Stomach (tissue), 9 donors: ENCODE results near the gene TMEM179. TPM values are rescaled to one million over a fixed set of nuclear protein-coding genes. Genes with fewer than 3 reads are reported as not detected.
A peak's percentile ranks its signal among the peaks of the same experiment; 100 is the strongest.

Source experiments
- DNase-seq, 2 donors: peaks; one replicate each; pipeline versions ENCODE4 v3.0.0 to v3.0.0-alpha.2; 2013 to 2019
- H3K27ac ChIP-seq, 5 donors: fragments of 200-600 bp in 4 of 5; sonication (generic) in 4 of 5; one replicate each; pipeline ENCODE4 v1.5.1; 2013 to 2019; ENCODE audit warnings: mild to moderate bottlenecking in 1 of 5, moderate library complexity in 1 of 5
- H3K27me3 ChIP-seq, 3 donors: fragments of 200-600 bp; sonication (generic); one replicate each; pipeline ENCODE4 v1.5.1; 2017 to 2019; ENCODE audit warnings: mixed run types in 1 of 3
- H3K36me3 ChIP-seq, 4 donors: fragments of 200-600 bp; sonication (generic); 1 replicate in 3 of 4; 2 replicates in 1 of 4; pipeline ENCODE4 v1.5.1; 2016 to 2019
- H3K4me1 ChIP-seq, 4 donors: fragments of 200-600 bp; sonication (generic); one replicate each; pipeline ENCODE4 v1.5.1; 2016 to 2019
- H3K4me3 ChIP-seq, 4 donors: fragments of 200-600 bp; sonication (generic) in 3 of 4; one replicate each; pipeline ENCODE4 v1.5.1; 2016 to 2019; ENCODE audit warnings: mild to moderate bottlenecking in 1 of 4
- H3K9me3 ChIP-seq, 4 donors: fragments of 200-600 bp; sonication (generic); one replicate each; pipeline ENCODE4 v1.5.1; 2016 to 2019
- CTCF ChIP-seq, 7 experiments: fragments of 450-650 bp in 4 of 7; fragments of 200-600 bp in 3 of 7; sonication (generic) in 3 of 7; IDR thresholded peaks; one replicate each; pipeline ENCODE4 v1.5.1; 2016 to 2019; ENCODE audit warnings: antibody characterized with exemption in 7 of 7, control low read depth in 2 of 7, mild to moderate bottlenecking in 1 of 7
- EP300 ChIP-seq: sonication (generic); formaldehyde crosslinking; IDR thresholded peaks from one replicate; pipeline ENCODE4 v1.6.1; 2017; ENCODE audit warnings: antibody characterized with exemption
- POLR2A ChIP-seq, 4 donors: fragments of 450-650 bp; IDR thresholded peaks; one replicate each; pipeline ENCODE4 v1.6.1; 2016; ENCODE audit warnings: antibody characterized with exemption in 4 of 4, control low read depth in 2 of 4, mild to moderate bottlenecking in 1 of 4, moderate library complexity in 1 of 4
- POLR2AphosphoS5 ChIP-seq, 3 donors: sonication (generic); formaldehyde crosslinking; IDR thresholded peaks; one replicate each; pipeline ENCODE4 v1.6.1; 2016; ENCODE audit warnings: antibody characterized with exemption in 3 of 3
- WGBS, 5 donors: extraction: QIAGEN DNeasy Blood & Tissue Kit in 3 of 5; methylation state at CpG; one replicate each; pipeline versions ENCODE4 v1.1.5 to v1.1.7; 2013 to 2018; 5-methylcytosine and 5-hydroxymethylcytosine counted together
- intact Hi-C: fragments of 100-400 bp; cut with DNase I; formaldehyde crosslinking; loops from one replicate; pipeline ENCODE4 v1.15.1; 2023; ENCODE audit warnings: low total_unique reads
- polyA plus RNA-seq, 3 donors: library from polyadenylated mRNA; stranded (reverse); fragments of 200-250 nt; gene quantifications; one replicate each; pipeline ENCODE4 v1.2.3, GENCODE V29; 2013
- total RNA-seq, 5 donors: library from RNA; depleted of rRNA; stranded (reverse); fragments of >200 nt; gene quantifications; one replicate each; pipeline versions ENCODE4 v1.1.0 to v1.2.3, GENCODE V29; 2014 to 2016
- donor health status: healthy with polysubstance abuse.
- donor health status: Bipolar disorder and iron deficiency.
- donor health status: healthy.

The TMEM179 gene
- total and polyA plus RNA-seq, 8 donors = 0.58 to 4.6 (median 0.92) TPM; not detected in 3

- no peak for DNase-seq
- H3K9me3 ChIP-seq = peaks cover 0 to 3% (median 0%) of the 10 kb centered on the region in 4 donors
- H3K36me3 ChIP-seq = no peaks in the 10 kb centered on the region
- no peak overlapping the region for H3K4me3 ChIP-seq
- 77 to 89% (median 86%) methylated on average over 4 to 7 of the region's 7 CpGs for WGBS, 5 donors
- H3K4me1 ChIP-seq = peaks cover 5 to 9% (median 7%) of the 10 kb centered on the region in 4 donors
- intact Hi-C loops = no loop called here
- H3K27ac ChIP-seq = no peak overlapping the region
- no peak for TF ChIP-seq POLR2A (IDR thresholded peaks at IDR 0.05)
- TF ChIP-seq POLR2AphosphoS5 (IDR thresholded peaks at IDR 0.05) = no peak
- TF ChIP-seq EP300 = no peak
- no peak for TF ChIP-seq CTCF (IDR thresholded peaks at IDR 0.05)
- peaks cover 0 to 96% (median 36%) of the 10 kb centered on the region in 3 donors for H3K27me3 ChIP-seq
These were observed 1.6 kb downstream of the TMEM179 start for GRCh38 chr14:104602933-104603325.

- 89 to 100% (median 90%) methylated on average over 3 to 11 of the region's 11 CpGs for WGBS, 5 donors
- H3K27me3 ChIP-seq = peaks cover 0 to 99% (median 36%) of the 10 kb centered on the region in 3 donors
- peaks cover 5 to 9% (median 7%) of the 10 kb centered on the region in 4 donors for H3K4me1 ChIP-seq
- intact Hi-C loops = no loop called here
- no peak overlapping the region for H3K27ac ChIP-seq
- no peaks in the 10 kb centered on the region for H3K36me3 ChIP-seq
- DNase-seq = no peak
- TF ChIP-seq POLR2A (IDR thresholded peaks at IDR 0.05) (no peak), POLR2AphosphoS5 (IDR thresholded peaks at IDR 0.05) (no peak), CTCF (IDR thresholded peaks at IDR 0.05) (no peak), EP300 (no peak)
- no peak overlapping the region for H3K4me3 ChIP-seq
- peaks cover 0 to 2% (median 0%) of the 10 kb centered on the region in 4 donors for H3K9me3 ChIP-seq
These were observed 2.1 kb downstream of the TMEM179 start for GRCh38 chr14:104602315-104602932.

- peak in 1 of 2 donors; percentile 34 for DNase-seq
- peaks cover 0 to 99% (median 36%) of the 10 kb centered on the region in 3 donors for H3K27me3 ChIP-seq
- peaks cover 5 to 9% (median 7%) of the 10 kb centered on the region in 4 donors for H3K4me1 ChIP-seq
- TF ChIP-seq CTCF (IDR thresholded peaks at IDR 0.05) (no peak), POLR2AphosphoS5 (IDR thresholded peaks at IDR 0.05) (no peak), POLR2A (IDR thresholded peaks at IDR 0.05) (no peak), EP300 (no peak)
- no peak overlapping the region for H3K4me3 ChIP-seq
- H3K36me3 ChIP-seq = no peaks in the 10 kb centered on the region
- no peak overlapping the region for H3K27ac ChIP-seq
- no peaks in the 10 kb centered on the region for H3K9me3 ChIP-seq
- intact Hi-C loops = no loop called here
- 51 to 69% (median 54%) methylated on average over 4 to 9 of the region's 9 CpGs for WGBS, 5 donors
These were observed 2.8 kb downstream of the TMEM179 start for GRCh38 chr14:104601786-104602185.

- Histone ChIP-seq H3K4me3 (no peak overlapping the region), H3K9me3 (no peaks in the 10 kb centered on the region), H3K27me3 (peaks cover 0 to 99% (median 36%) of the 10 kb centered on the region in 3 donors), H3K27ac (no peak overlapping the region), H3K36me3 (no peaks in the 10 kb centered on the region), H3K4me1 (peaks cover 5 to 9% (median 7%) of the 10 kb centered on the region in 4 donors)
- 73 to 92% (median 90%) methylated on average over 4 to 8 of the region's 8 CpGs for WGBS, 5 donors
- intact Hi-C loops = no loop called here
- TF ChIP-seq POLR2A (IDR thresholded peaks at IDR 0.05) (no peak), POLR2AphosphoS5 (IDR thresholded peaks at IDR 0.05) (no peak), CTCF (IDR thresholded peaks at IDR 0.05) (no peak), EP300 (no peak)
- no peak for DNase-seq
These were observed 3.8 kb downstream of the TMEM179 start for GRCh38 chr14:104600805-104601204.
